NB4 (cell line): Measurements from ENCODE around the gene PDLIM5.

Source experiments
- DNase-seq: peaks from one replicate; pipeline ENCODE4 v3.0.0; 2010; ENCODE audit warnings: low read depth
- H3K4me3 ChIP-seq: one replicate; pipeline ENCODE4 v1.5.1; 2011; ENCODE audit warnings: mild to moderate bottlenecking, low read depth, low read length, moderate library complexity
- MYC ChIP-seq: IDR thresholded peaks from 2 replicates; pipeline ENCODE4 v1.6.1; 2011; ENCODE audit warnings: low read depth, low read length
- POLR2A ChIP-seq: IDR thresholded peaks from 2 replicates; pipeline ENCODE4 v1.6.1; 2011; ENCODE audit warnings: mild to moderate bottlenecking; ENCODE audit not compliant: insufficient read length; ENCODE audit errors: extremely low read depth
- TF ChIP-seq, protein P1 (sequence below): IDR thresholded peaks from one replicate; pipeline ENCODE4 v1.5.1; 2012; ENCODE audit warnings: low read depth, low read length
- TF ChIP-seq, protein P2 (sequence below): IDR thresholded peaks from 2 replicates; pipeline ENCODE4 v1.6.1; 2011; ENCODE audit warnings: low read depth, low read length

Gene PDLIM5

DNA sequence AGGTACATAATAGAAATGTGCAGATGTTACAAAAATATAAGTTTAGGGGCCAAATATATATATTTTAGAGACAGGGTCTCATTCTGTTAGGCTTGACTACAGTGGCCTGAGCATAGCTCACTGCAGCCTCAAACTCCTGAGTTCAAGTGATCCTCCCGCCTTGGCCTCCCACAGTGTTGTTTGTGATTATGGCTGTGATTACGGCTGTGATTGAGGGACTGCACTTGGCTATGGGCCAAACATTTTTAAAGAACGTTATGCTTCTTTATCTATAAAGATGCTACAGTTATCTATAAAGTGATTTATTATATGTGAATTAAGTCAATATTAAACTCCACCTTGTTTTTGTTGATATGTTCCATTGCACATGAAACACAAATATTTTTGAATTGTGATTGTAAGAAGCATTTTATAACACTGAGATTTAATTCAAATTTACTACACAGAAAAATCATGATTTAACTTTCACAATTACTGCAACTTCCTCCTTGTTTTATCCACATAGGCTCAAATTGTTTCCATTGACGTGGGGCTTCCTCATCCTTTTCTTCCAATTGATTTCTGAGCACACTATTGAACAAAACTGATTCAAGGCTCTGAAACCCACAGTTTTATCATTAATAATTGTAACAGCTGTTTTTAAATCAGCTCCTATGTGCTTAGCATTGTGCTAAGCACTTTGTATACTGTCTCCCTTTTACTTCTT is 237.6 kb downstream of the PDLIM5 start:
- no peak for DNase-seq
- no peak overlapping the region for H3K4me3 ChIP-seq
- no peak for TF ChIP-seq MYC
- TF ChIP-seq, protein P1, sequence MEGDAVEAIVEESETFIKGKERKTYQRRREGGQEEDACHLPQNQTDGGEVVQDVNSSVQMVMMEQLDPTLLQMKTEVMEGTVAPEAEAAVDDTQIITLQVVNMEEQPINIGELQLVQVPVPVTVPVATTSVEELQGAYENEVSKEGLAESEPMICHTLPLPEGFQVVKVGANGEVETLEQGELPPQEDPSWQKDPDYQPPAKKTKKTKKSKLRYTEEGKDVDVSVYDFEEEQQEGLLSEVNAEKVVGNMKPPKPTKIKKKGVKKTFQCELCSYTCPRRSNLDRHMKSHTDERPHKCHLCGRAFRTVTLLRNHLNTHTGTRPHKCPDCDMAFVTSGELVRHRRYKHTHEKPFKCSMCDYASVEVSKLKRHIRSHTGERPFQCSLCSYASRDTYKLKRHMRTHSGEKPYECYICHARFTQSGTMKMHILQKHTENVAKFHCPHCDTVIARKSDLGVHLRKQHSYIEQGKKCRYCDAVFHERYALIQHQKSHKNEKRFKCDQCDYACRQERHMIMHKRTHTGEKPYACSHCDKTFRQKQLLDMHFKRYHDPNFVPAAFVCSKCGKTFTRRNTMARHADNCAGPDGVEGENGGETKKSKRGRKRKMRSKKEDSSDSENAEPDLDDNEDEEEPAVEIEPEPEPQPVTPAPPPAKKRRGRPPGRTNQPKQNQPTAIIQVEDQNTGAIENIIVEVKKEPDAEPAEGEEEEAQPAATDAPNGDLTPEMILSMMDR, result no peak

DNA sequence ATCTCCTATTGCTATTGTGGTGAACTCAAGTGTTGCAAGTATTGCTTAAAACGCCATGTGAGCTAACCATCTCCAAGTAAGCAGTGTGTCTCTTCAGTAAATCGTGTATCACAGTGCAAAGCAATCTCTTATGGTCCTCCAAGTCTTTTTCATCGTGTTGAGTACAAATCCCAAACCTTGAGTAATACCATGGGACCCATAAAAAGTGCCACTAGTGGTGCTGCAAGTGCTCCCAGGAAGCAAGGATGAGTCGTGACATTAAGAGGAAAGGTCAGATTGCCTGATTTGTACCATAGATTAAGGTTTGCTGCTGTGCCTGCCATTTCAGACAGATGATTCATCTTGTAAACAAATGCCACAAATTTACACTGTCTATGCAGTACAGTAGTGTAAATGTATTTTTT is 239.1 kb downstream of the PDLIM5 start:
- DNase-seq, result peak; percentile 6
- TF ChIP-seq, protein P2, sequence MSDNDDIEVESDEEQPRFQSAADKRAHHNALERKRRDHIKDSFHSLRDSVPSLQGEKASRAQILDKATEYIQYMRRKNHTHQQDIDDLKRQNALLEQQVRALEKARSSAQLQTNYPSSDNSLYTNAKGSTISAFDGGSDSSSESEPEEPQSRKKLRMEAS, result no peak
- no peak overlapping the region for H3K4me3 ChIP-seq

DNA sequence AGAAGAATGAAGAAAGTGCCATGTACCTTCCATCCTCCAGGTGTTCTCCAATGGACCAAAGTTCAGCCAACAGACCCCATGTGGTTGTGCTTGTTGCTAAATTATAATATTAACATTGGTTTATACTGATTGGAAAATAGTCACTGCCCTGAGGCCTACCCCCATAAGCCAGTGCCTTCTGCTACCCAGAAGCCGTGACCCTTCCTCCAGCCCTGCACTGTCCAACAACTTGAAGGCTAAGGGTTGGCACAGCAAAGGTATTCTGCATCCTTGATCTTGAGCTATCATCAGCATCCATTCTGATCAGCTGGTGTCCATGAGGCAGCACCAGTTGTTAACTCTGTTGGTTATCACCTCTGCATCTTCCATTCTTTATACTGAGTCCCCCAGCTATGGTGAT is 239.8 kb downstream of the PDLIM5 start:
- DNase-seq, result no peak
- no peak overlapping the region for H3K4me3 ChIP-seq
- TF ChIP-seq, protein P2, result no peak
- TF ChIP-seq MYC (no peak), POLR2A (no peak)
- TF ChIP-seq, protein P1, result no peak

DNA sequence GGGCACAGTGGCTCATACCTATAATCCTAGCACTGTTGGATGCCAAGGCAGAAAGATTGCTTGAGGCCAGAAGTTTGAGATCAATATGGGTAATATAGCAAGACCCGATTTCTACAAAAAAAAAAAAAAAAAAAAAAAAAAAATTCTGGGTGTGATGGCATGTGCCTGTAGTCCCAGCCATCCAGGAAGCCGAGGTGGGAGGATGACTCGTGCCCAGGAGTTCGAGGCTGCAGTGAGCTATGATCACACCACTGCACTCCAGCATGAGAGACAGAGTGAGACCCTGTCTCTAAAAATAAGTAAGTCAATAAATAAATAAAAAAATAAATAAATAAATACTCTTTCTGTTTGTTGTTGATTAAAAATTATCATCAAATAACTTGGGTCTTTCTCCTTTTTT is 243.6 kb downstream of the PDLIM5 start:
- H3K4me3 ChIP-seq, result no peak overlapping the region
- no peak for DNase-seq
- TF ChIP-seq, protein P1, result no peak
- TF ChIP-seq, protein P2, result no peak
- TF ChIP-seq POLR2A (no peak), MYC (no peak)

DNA sequence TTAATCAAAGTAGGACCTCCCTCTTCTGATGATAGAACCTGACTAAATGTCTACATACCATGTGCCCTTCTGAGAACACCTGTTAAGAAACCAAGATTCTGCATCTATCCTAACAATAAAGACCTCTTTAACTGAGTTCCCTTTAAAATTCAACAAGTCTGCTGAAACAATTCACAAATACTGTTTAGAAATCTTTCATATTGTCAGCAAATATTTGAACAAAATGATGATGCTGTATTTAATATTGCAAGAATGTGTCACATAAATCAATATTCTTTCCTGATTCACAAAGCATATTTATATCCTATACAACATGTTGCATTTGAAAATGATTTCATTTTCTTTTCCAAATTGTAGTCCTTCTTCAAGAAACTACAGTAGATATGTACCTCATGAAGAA is 246.4 kb downstream of the PDLIM5 start:
- no peak for DNase-seq
- no peak overlapping the region for H3K4me3 ChIP-seq
- TF ChIP-seq POLR2A (no peak), MYC (no peak)
- TF ChIP-seq, protein P2, result no peak
- TF ChIP-seq, protein P1, result no peak

DNA sequence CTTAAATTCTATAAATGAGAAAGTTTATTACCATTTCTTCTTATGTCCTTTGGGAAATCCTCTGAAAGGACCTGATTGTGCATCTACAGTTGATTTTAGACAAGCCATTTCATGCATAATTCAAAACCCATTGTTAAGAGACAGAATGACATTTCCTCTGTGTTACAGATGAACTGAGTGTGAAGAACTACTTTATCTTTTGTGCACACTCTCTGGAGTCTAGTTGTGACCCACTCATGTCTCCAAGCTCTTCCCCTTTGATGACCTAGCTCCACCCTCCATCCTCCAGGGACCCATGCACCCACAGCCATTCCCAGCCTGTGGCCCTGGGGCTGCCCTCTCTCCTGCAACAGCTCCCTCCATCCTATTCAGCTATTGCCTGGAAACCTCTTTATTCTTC is 248.6 kb downstream of the PDLIM5 start:
- no peak for DNase-seq
- no peak for TF ChIP-seq POLR2A
- no peak for TF ChIP-seq MYC
- TF ChIP-seq, protein P2, result no peak
- no peak overlapping the region for H3K4me3 ChIP-seq
